ENCODE data around the gene ESYT1.
A peak's percentile ranks its signal among the peaks of the same experiment; 100 is the strongest.
"Not testable (repeated sequence)": the region's sequence is repeated elsewhere in the genome, so short reads cannot be mapped to it uniquely, and the experiment has no call there.

The ESYT1 gene

DNA sequence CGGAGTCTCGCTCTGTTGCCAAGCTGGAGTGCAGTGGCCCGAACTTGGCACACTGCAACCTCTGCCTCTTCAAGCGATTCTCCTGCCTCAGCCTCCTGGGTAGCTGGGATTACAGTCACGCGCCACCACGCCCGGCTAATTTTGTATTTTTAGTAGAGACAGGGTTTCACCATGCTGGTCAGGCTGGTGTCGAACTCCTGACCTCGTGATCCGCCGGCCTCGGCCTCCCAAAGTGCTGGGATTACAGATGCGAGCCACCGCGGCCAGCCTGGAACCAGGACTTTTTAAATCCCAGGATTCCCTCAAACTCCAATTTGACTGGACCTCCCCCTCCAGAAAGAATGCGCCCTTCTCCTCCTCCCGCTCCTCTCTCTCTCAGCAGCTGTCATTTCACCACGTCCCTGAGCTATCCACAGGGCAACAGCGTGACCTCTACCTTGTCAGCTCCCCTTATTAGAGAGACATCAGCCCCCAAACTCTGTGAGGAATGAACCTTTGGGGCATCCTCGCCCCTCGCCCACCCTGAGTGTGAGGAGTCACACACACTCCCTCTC is 2.0 kb downstream of the ESYT1 start:
- DNase-seq = no peak

DNA sequence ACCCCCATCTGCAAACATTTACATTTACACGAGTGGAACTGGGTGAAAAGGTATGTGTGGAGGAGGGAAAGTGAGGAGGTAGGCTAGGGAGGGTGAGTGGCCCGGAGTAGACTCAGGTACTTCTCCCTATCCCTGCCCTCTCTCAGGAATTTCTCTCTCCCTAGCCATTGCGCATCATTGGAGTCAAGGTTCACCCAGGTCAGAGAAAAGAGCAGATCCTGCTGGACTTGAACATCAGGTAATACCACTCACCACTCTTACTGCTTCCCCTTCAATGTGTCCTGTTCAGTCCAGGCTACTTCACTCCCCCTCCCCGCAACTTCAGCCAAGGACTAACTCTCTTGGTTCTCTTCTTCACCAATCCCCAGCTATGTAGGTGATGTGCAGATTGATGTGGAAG is 2.8 kb downstream of the ESYT1 start:
- no peak for DNase-seq

DNA sequence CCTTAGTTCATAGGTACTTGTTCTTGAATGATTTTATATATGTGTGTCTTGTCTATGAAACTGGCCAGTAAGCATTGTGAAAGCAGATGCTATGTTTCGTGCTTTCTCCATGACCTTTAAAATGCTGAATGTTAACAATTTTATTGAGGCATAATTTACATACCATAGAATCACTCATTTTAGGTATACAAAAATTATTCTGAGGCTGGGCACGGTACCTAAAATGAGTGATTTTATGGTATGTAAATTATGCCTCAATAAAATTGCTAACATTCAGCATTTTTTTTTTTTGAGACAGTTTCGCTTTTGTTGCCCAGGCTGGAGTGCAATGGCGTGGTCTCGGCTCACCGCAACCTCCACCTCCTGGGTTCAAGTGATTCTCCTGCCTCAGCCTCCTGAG is 6.8 kb downstream of the ESYT1 start:
- no peak for DNase-seq

DNA sequence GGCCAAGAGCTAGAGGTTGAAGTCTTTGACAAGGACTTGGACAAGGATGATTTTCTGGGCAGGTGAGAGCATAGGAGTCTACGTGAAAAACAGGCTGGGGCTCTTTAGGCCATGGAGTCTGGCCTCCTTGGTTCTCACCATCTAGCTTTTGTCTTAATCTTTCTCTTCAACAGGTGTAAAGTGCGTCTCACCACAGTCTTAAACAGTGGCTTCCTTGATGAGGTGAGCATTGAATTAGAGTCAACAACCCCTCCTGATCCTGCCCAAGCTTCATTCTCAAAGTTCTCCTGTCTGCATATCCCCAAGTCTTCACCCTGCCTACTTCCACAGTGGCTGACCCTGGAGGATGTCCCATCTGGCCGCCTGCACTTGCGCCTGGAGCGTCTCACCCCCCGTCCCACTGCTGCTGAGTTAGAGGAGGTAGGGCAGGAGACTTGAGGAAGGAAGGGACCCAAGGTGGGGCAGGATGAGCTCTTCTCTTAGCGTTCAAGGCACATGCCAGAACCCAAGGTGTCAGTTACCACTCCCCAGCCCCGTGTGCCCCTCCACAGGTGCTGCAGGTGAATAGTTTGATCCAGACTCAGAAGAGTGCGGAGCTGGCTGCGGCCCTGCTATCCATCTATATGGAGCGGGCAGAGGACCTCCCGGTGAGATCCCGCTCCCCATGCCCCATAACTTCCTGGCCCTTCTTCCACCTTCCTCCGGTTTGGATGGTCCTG is 9.9 kb downstream of the ESYT1 start:
- DNase-seq = no peak

DNA sequence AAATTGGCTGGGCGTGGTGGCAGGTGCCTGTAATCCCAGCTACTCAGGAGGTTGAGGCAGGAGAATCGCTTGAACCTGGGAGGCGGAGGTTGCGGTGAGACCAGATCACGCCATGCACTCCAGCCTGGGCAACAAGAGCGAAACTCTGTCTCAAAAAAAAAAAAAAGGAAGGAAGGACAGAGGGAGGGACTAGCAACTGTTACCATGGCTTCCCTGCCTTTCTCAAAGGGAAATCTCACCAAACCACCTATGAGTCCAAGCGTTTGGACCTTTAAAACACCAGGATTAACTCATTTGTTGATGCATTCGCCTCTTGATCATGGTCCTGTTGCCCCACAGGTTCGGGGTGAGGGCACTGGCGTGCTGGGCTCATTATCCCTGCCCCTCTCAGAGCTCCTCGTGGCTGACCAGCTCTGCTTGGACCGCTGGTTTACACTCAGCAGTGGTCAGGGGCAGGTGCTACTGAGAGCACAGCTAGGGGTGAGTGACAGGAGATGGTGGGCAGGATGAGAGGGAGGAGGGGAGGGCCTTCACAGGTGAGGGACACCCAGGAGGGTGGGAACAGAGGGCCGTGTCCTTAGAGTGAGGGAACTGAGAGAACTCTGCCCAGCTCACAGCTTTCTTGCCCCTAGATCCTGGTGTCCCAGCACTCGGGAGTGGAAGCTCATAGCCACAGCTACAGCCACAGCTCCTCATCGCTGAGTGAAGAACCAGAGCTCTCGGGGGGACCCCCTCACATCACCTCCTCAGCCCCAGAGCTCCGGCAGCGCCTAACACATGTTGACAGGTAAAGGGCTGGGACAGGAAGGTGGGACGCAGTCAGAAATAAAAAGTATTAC is 14.1 kb downstream of the ESYT1 start:
- no peak for DNase-seq

DNA sequence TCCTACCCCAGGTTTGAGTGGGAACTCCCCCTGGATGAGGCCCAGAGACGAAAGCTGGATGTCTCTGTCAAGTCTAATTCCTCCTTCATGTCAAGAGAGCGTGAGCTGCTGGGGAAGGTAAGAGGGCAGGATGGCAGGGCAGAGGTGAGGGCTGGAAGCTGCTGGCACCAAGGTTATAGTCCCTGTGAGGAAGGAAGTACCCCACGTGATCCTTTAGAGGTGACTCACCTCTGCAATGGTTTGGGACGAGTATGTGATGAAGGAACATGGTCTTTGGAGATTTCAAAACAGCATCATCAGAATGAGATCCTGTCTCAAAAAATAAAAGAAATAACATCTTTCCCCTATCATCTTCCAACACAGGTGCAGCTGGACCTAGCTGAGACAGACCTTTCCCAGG is 15.2 kb downstream of the ESYT1 start:
- no peak for DNase-seq

DNA sequence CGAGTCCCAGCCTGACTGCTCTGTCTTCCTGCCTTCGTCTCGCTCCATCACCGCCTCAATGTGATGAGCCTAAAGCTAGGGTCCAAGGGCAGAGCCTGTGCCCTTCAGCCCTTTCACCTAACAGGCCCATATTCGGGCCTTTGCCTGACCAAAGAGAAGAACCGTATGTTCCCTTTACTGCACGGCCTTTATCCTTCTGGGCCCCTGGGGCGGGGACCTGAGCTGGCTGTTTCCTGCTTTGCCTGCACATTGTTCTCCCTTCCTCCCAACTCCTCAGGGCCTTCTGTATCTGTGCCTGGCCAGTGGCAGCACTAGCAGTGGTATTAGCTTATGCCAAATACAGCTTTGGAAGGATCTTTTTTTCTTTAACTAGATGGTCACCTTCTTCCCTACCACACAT is 15.8 kb downstream of the ESYT1 start:
- DNase-seq = no peak

DNA sequence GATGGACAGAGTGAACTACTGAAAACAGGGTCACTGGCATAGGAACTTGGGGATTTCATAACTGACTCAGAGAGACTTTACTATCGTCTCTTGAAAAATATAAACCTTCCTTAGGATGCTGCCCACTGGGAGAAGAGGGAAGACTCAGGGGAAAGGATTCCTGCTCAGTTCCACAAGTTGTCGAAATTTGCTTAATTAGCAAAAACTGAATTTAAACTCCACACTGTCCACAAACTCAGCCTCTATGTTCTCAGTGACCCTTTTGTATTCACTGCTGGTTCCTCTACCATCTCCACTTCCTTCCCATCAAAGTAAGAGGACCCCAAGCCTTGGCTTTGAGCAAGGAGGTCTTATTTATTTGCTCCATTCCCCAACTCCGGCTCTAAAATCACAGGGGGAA is 17.1 kb downstream of the ESYT1 start:
- DNase-seq = no peak

DNA sequence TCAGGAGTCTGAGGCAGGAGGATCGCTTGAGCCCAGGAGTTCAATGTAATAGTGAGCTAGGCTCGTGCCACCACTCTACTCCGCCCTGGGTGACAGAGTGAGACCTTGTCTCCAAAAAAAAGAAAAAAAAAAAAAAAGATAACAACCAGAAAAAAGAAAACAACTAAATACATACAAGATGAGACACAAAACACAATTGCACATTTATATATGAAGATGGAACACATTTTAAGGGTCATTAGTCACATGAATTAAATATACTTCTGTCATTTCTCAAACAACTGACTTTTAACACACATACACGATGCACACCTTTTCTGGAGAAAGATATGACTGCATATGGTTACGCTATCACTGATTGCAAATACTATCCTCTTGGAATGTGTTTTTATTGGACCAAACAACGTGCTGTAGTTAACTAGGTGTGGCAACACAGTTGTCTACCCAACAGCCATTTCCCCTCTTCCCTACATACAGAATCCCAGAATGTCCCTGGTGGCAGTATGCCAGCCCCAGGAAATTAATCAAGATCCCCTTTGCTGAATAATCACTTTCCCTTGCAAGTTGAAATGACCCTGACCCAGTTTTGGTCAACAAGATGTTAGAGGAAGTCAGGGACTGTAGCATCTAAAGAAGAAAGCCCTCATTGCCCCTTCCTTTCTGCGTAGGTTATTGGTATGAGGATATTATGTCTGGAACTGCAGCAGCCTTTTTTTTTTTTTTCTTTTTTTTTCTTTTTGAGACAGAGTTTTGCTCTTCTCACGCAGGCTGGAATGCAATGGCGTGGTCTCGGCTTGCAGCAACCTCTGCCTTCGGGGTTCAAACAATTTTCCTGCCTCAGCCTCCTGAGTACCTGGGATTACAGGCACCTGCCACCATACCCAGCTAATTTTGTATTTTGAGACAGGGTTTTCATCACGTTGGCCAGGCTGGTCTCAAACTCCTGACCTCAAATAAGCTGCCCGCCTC is 18.7 kb downstream of the ESYT1 start:
- no peak for DNase-seq

DNA sequence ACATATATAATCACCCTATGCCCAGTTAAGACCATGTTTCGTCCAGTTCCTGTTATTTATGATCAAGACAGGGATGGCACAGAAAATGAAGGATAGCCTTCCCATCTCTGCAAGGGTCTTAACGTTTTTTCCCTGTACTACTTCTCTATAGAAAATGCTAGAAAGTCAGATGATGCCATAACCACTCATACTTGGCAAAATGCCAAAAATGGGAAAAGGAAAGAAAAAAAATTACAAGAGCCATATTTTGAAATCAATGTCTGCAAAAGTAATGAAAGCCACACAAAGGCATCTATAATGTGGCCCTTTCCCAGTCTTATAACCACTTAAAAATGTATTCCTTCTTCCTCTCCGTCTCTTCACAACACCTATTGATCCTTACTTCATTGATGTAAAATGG is 22.5 kb downstream of the ESYT1 start:
- DNase-seq = no peak

DNA sequence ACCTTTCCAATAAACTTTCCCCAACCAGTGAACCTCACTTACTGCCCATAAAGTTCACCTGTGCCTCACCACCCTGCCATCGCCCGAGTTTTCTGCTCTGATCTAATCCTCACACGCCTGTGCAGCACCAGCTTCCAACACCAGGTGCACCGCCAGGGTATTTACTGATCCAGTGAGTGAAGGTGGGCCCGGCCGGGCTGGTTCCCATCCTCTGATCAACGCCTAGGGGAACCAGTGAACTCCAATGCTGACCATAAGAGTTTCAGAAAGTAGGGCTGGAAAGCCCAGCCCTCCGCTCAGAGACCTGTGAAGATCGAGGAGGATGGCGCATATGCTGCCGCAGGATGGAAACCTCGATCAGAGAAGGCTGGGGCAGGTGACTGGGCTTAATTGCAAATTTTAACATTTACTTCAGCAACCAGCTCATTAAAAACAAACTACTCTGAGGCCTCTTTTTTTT is 23.6 kb downstream of the ESYT1 start:
- DNase-seq = peak; percentile 88

DNA sequence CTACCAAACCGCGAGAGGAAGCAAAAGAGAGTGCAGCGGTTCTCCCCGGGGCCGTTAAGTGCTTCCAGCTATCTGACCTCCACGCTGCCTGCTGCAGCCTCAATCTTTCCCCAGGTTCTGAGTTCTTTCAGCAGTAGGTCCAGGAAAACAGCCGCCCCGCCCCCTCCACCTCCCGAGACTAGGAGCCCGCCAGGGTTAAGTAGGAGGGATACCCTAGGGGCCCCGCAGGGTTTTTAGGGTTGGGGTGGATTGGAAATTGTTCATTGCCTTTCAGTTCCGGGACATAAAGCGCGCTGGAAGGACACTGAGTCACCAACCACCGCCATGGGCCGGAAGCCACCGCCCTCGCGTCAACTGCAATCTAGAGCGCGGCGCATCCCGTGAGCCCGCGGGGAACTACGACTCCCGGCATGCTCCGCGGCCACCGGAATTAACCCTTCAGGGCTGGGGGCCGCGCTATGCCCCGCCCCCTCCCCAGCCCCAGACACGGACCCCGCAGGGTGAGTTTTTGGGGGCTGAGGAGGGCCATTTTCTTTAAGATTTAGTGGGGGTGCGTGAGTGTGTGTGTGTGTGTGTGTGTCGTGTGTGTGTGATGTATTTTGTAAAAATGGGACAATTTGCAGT is 24.2 kb downstream of the ESYT1 start, which contains the start of gene MYL6B:
Gene MYL6B, plus strand, starts transcription at position 456 of the 624 bp plus-strand sequence. CDS start 1,332 bp downstream, outside the sequence.
- DNase-seq = peak; percentile 97

DNA sequence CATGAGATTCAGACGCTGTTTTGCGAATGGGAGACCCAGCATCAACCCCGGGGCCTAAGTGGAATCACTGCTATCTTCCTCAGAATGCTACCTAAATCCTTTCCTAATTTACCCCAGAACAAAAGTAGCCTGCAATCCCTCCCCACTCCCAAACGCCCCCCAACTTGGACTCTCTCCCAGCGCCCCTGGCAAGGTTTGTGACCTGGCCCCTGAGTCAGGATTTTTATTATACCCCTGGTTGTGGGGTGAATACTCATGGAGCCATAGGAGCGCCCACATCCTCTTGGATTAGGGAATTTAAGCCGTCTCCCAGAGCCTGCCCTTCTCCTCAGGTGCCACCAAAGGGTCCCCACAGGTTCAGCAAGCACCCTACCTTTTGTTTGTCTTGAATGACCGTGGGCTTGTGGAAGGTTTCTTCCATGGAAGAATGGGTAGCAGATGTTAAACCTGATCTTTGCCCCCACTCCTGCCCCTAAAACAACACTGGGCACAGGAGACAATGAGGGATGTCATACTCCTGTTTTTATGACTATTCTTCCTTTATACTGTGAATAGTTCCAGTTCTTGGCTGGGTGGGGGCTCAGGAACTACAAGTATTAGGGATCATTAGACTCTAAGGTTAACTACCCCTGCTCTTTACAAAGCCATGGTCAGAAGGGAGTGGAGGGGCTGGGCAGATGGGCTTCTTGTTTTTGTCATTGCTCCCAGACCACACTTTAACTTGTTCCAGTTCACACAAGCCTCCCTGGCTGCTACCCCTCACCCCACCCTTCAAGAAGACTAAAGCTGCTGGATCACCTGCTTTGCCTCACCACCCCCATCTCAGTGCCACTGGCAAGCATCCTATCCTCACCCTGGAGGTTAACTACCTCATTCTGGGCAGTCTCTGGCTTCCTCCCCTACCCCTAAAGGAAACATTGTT is 24.9 kb downstream of the ESYT1 start:
- DNase-seq = no peak

DNA sequence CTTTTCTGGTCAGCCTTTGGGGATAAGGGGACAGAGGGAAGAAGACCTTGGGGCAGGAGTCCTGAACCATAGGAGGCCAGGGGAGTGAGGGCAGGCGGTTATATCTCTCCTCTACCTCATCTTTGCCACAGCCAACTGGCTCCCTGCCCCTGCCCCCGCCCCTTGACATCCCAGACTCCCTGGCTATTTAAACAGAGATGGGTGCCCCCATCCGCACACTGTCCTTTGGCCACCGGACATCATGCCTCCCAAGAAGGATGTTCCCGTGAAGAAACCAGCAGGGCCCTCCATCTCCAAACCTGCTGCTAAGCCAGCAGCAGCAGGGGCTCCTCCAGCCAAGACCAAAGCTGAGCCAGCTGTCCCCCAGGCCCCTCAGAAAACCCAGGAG is 25.6 kb downstream of the ESYT1 start:
- no peak for DNase-seq

DNA sequence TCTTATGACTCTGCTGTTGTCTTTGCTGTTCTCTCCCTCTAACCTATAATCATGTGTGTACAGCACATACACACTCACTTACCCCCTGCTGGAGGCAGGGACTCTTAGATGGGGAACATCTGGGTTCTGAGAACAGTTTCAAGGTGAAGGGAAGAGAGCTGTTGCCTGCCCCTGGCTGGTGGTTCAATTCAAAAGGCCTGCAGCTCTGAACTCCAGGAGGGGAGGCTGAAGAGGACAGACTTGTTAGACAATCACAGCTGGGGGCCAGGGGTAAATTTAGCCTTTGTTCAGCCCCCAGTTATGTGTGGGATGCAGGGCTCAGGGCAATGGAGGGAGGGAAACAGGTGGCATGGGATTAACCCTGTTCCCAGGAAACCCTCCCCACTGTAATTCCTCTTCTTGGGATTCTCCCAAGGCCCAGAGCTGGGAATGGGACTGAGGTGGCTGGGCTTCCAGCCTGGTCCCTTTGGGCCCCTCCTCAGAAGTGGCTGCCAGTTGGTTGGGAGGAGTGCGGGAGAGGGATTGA is 26.2 kb downstream of the ESYT1 start:
- DNase-seq = no peak

DNA sequence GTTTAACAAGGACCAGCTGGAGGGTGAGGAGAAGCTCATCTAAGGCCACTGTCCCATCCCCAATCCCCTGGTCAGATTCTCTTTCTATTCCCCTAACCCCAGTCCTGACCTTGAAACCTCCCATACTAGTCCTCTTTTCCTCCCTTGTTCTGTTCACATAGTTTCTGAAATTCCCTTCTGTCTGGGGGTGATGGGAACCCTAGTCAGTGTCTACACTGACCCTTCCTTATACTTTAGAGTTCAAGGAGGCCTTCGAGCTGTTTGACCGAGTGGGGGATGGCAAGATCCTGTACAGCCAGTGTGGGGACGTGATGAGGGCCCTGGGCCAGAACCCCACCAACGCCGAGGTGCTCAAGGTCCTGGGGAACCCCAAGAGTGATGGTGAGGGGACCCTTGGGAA is 26.8 kb downstream of the ESYT1 start:
- no peak for DNase-seq

DNA sequence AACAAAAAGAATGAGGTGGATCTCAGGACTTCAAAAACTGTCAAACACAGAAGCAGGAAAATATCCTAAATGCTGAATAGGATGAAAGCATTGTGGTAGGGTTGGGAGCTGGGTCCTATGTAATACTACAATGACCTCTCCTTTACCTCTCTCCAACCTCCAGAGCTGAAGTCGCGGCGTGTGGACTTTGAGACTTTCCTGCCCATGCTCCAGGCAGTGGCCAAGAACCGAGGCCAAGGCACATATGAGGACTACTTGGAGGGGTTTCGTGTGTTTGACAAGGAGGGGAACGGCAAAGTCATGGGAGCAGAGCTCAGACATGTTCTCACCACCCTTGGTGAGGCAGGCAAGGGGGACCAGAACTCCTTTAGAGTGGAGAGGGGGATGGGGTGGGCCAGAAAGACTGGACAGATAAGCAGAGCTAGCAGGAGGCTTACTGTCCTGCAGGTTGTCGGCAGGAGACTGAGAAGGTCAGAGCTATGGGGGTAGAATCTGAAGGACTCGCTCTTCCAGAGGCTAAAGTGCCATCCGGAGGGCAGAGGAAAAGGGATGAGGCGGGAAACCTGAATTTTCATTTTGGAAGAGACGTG is 27.3 kb downstream of the ESYT1 start:
- no peak for DNase-seq

DNA sequence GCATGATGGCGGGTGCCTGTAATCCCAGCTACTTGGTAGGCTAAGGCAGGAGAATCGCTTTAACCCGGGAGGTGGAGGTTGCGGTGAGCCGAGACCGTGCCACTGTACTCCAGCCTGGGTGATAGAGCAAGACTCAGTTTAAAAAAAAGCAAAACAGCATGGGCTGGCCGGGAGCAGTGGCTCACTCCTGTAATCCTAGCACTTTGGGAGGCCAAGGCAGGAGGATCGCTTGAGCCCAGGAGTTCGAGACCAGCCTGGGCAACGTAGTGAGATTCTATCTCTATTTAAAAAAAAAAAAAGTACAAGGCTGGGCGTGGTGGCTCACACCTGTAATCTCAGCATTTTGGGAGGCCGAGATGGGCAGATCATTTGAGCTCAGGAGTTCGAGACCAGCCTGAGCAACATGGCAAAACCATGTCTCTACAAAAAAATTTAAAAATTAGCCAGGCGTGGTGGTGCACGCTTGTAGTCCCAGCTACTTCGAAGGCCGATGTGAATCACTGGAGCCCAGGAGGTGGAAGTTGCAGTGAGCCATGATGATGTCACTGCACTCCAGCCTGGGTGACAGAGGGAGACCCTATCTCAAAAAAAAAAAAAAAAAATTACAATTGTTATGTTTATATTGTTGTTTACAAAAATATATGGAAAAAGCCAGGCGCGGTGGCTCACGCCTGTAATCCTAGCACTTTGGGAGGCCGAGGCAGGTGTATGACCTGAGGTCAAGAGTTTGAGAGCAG is 28.6 kb downstream of the ESYT1 start:
- not testable (repeated sequence) for DNase-seq

DNA sequence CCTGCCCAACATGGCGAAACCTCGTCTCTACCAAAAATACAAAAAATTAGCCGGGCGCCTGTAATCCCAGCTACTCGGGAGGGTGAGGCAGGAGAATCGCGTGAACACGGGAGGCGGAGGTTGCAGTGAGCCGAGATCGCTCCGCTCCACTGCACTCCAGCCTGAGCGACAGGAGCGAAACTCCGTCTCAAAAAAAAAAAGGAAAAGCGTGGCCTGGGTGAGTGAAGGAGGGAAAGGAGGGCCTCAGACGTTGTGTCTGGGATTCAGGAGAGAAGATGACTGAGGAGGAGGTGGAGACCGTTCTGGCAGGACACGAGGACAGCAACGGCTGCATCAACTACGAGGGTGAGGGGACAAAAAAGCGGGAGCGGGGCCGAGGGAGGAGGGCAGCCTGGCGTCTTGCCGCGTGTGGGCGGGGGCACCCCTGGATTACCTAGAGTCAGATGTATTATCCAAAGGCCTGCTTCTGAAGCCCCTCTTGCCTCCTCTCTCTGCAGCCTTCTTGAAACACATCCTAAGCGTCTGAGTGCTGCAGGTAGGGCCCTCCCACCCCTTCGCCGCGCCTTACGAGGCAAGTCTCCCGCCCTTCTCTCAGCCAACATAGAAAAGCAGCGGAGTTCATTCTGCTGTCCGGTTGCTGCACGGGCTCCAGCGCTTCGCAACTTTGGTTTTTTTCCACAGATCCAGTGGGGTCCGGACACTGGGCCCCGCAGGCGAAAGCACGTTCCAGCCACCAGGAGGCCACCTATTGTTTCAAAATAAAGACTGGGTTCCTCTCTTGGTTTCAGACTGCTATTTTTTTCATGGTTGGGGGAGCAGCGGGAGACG is 29.3 kb downstream of the ESYT1 start:
- peak; percentile 97 for DNase-seq
